Psoas muscle (tissue), 8 donors: ENCODE measurements around the gene SLC35B1. TPM values are rescaled to one million over a fixed set of nuclear protein-coding genes. Genes with fewer than 3 reads are reported as not detected.

Source experiments
- ATAC-seq, 4 donors: fragments of 200-7000 bp; cut with Tn5 transposase; one replicate each; pipeline ENCODE4 v1.9.1; 2020; ENCODE audit warnings: moderate library complexity in 3 of 4, mild to moderate bottlenecking in 2 of 4
- DNase-seq, 2 donors: peaks; one replicate each; pipeline ENCODE4 v3.0.0-alpha.2; 2020
- H3K27ac ChIP-seq: fragments of 200-600 bp; one replicate; pipeline ENCODE4 v1.8.0; 2022
- H3K27me3 ChIP-seq, 3 donors: fragments of 200-600 bp in 1 of 3; one replicate each; pipeline versions ENCODE4 v1.6.1 to v1.8.0; 2013 to 2022; ENCODE audit warnings: low read length in 2 of 3, mild to moderate bottlenecking in 2 of 3, moderate library complexity in 1 of 3; ENCODE audit not compliant: insufficient read depth in 3 of 3
- H3K36me3 ChIP-seq, 2 donors: fragments of 200-600 bp in 1 of 2; one replicate each; pipeline versions ENCODE4 v1.6.1 to v1.8.0; 2013 to 2022; ENCODE audit warnings: low read depth in 1 of 2, mild to moderate bottlenecking in 1 of 2, moderate library complexity in 1 of 2; ENCODE audit not compliant: insufficient read depth in 1 of 2
- H3K4me1 ChIP-seq: fragments of 200-600 bp; one replicate; pipeline ENCODE4 v1.8.0; 2022
- H3K4me3 ChIP-seq: fragments of 200-600 bp; one replicate; pipeline ENCODE4 v1.8.0; 2022; ENCODE audit warnings: mild to moderate bottlenecking
- H3K9me3 ChIP-seq: fragments of 200-600 bp; one replicate; pipeline ENCODE4 v1.8.0; 2022
- CTCF ChIP-seq: fragments of 200-600 bp; IDR thresholded peaks from one replicate; pipeline ENCODE4 v1.8.0; 2022; ENCODE audit warnings: antibody characterized with exemption
- WGBS, 3 donors: extraction: QIAGEN DNeasy Blood & Tissue Kit; methylation state at CpG; one replicate each; pipeline versions ENCODE4 v1.1.6 to v1.1.7; 2013; 5-methylcytosine and 5-hydroxymethylcytosine counted together
- intact Hi-C, 2 donors: fragments of 100-400 bp; cut with DNase I; formaldehyde crosslinking; loops; one replicate each; pipeline versions ENCODE4 v1.11.0 to v1.14.2; 2022
- polyA plus RNA-seq, 3 donors: library from polyadenylated mRNA; stranded (reverse); fragments of 200-250 nt; gene quantifications; one replicate each; pipeline ENCODE4 v1.2.3, GENCODE V29; 2013
- total RNA-seq, 4 donors: library from RNA; stranded (reverse); fragmentation: NEBNext Ultra II Directional in 2 of 4; extraction: Animal tissue kit (Norgen Biotek cat#: 25700) in 2 of 4; gene quantifications; one replicate each; pipeline versions ENCODE4 v1.2.1 to v1.2.4, GENCODE V29; 2021 to 2023
- donor health status: healthy with polysubstance abuse.
- donor health status: DM: no; HTN: no; CAD: no; lungs with moderate emphysema.
- donor health status: Bipolar disorder and iron deficiency.
- donor health status: healthy.
- donor health status: DM: yes; HTN: yes; CAD: no.
- donor health status: DM: no; HTN: no; CAD: no.
- donor health status: DM: no; HTN: no; CAD: no.
- donor health status: DM: yes; HTN: yes; CAD: no.

Gene SLC35B1
- total and polyA plus RNA-seq, 7 donors: 39.5 to 85.7 (median 66.2) TPM

GRCh38 chr17:49690256-49690655 is 17.5 kb downstream of the SLC35B1 start:
- Histone ChIP-seq H3K9me3 (no peaks in the 10 kb centered on the region), H3K4me1 (peaks cover 11% of the 10 kb centered on the region), H3K4me3 (no peak overlapping the region), H3K27ac (peak overlapping the region; percentile 69), H3K27me3 (no peaks in the 10 kb centered on the region), H3K36me3 (no peaks in the 10 kb centered on the region)
- DNase-seq: no peak
- intact Hi-C loops: loop anchor here in 1 of 2 donors (10.0 kb wide), 1 partner anchor 305 kb away; the partner anchor contains the start of gene DLX3
- 38 to 66% (median 44%) methylated on average over 2 of the region's 2 CpGs for WGBS, 3 donors
- no peak for TF ChIP-seq CTCF
- no peak for ATAC-seq

GRCh38 chr17:49688848-49689247 is 18.9 kb downstream of the SLC35B1 start:
- ATAC-seq: no peak
- H3K4me1 ChIP-seq: peaks cover 11% of the 10 kb centered on the region
- intact Hi-C loops: loop anchor here in 1 of 2 donors (1.0 kb wide), 1 partner anchor 11 kb away; the partner anchor contains the start of gene SPOP
- no peak for TF ChIP-seq CTCF
- H3K27me3 ChIP-seq: no peaks in the 10 kb centered on the region
- no peaks in the 10 kb centered on the region for H3K9me3 ChIP-seq
- no peak overlapping the region for H3K4me3 ChIP-seq
- no peak for DNase-seq
- H3K27ac ChIP-seq: no peak overlapping the region
- no peaks in the 10 kb centered on the region for H3K36me3 ChIP-seq
- 76 to 89% (median 80%) methylated on average over 4 of the region's 4 CpGs for WGBS, 3 donors

- DNase-seq (no peak), ATAC-seq (no peak)
- 64 to 71% (median 70%) methylated on average over 10 of the region's 10 CpGs for WGBS, 3 donors
- intact Hi-C loops: loop anchor here in 1 of 2 donors (1.0 kb wide), 1 partner anchor 10 kb away; the partner anchor contains the start of gene SPOP
- Histone ChIP-seq H3K4me3 (peak overlapping the region; percentile 10), H3K9me3 (no peaks in the 10 kb centered on the region), H3K4me1 (peaks cover 11% of the 10 kb centered on the region), H3K27me3 (no peaks in the 10 kb centered on the region), H3K36me3 (no peaks in the 10 kb centered on the region), H3K27ac (peak overlapping the region; percentile 60)
- no peak for TF ChIP-seq CTCF
Observed at GRCh38 chr17:49687878-49688491, 19.8 kb downstream of the SLC35B1 start.

GRCh38 chr17:49681106-49681979 is 26.4 kb downstream of the SLC35B1 start:
- H3K27ac ChIP-seq: no peak overlapping the region
- 66 to 75% (median 67%) methylated on average over 9 of the region's 9 CpGs for WGBS, 3 donors
- no peak for TF ChIP-seq CTCF

More at GRCh38 chr17:49681106-49681979, 26.4 kb downstream of the SLC35B1 start:
- H3K9me3 ChIP-seq: no peaks in the 10 kb centered on the region
- H3K4me1 ChIP-seq: peaks cover 6% of the 10 kb centered on the region
- H3K27me3 ChIP-seq: no peaks in the 10 kb centered on the region
- H3K36me3 ChIP-seq: no peaks in the 10 kb centered on the region
- H3K4me3 ChIP-seq: no peak overlapping the region
- intact Hi-C loops: no loop called here
- DNase-seq (no peak), ATAC-seq (no peak)
